Measurements from ENCODE around the gene RAB36.

RAB36 gene

GRCh38 chr22:23115825-23116494, 29.3 kb upstream of the RAB36 start:
- no peak for TF ChIP-seq CTCF (conservative IDR thresholded peaks at IDR 0.05; ENCODE audit: low read length)
- no peak for TF ChIP-seq EZH2phosphoT487 (IDR thresholded peaks at IDR 0.05; ENCODE audit: borderline replicate concordance)
- Histone ChIP-seq H3K79me2 (ENCODE audit: insufficient read depth, low read length) (no peaks in the 10 kb centered on the region), H3K4me2 (ENCODE audit: low read depth, low read length, poor library complexity, severe bottlenecking) (no peak overlapping the region), H3K4me1 (ENCODE audit: insufficient read depth, low read length, poor library complexity, severe bottlenecking) (peaks cover 13% of the 10 kb centered on the region), H3F3A (ENCODE audit: low read depth) (no peaks in the 10 kb centered on the region), H3K4me3 (ENCODE audit: low read length, poor library complexity, severe bottlenecking) (no peak overlapping the region), H4K20me1 (ENCODE audit: insufficient read depth, low read length, poor library complexity, severe bottlenecking) (no peaks in the 10 kb centered on the region), H3K36me3 (ENCODE audit: insufficient read depth, low read length) (no peaks in the 10 kb centered on the region), H3K27me3 (ENCODE audit: insufficient read depth, low read length, poor library complexity, severe bottlenecking) (no peaks in the 10 kb centered on the region), H2AFZ (ENCODE audit: low read length) (no peak overlapping the region), H3K9me2 (replicated peaks; ENCODE audit: low read depth, low read length) (no peaks in the 10 kb centered on the region), H3K9ac (ENCODE audit: low read depth, low read length, poor library complexity, severe bottlenecking) (no peak overlapping the region), H3K9me3 (ENCODE audit: insufficient read depth, low read depth, low read length) (no peaks in the 10 kb centered on the region)

GRCh38 chr22:23116506-23117263, 28.6 kb upstream of the RAB36 start:
- H3K9ac ChIP-seq (ENCODE audit: low read depth, low read length, poor library complexity, severe bottlenecking) = no peak overlapping the region
- H3K27me3 ChIP-seq (ENCODE audit: insufficient read depth, low read length, poor library complexity, severe bottlenecking) = no peaks in the 10 kb centered on the region

GRCh38 chr22:23117275-23117674, 28.0 kb upstream of the RAB36 start:
- no peaks in the 10 kb centered on the region for H3K9me2 ChIP-seq (replicated peaks; ENCODE audit: low read depth, low read length)
- H3K4me1 ChIP-seq (ENCODE audit: insufficient read depth, low read length, poor library complexity, severe bottlenecking) = peaks cover 13% of the 10 kb centered on the region
- no peak overlapping the region for H2AFZ ChIP-seq (ENCODE audit: low read length)
- no peaks in the 10 kb centered on the region for H4K20me1 ChIP-seq (ENCODE audit: insufficient read depth, low read length, poor library complexity, severe bottlenecking)
- H3F3A ChIP-seq (ENCODE audit: low read depth) = no peaks in the 10 kb centered on the region
- H3K27me3 ChIP-seq (ENCODE audit: insufficient read depth, low read length, poor library complexity, severe bottlenecking) = no peaks in the 10 kb centered on the region
- H3K36me3 ChIP-seq (ENCODE audit: insufficient read depth, low read length) = no peaks in the 10 kb centered on the region
- H3K4me2 ChIP-seq (ENCODE audit: low read depth, low read length, poor library complexity, severe bottlenecking) = no peak overlapping the region
- H3K9ac ChIP-seq (ENCODE audit: low read depth, low read length, poor library complexity, severe bottlenecking) = no peak overlapping the region
- no peak for TF ChIP-seq EZH2phosphoT487 (IDR thresholded peaks at IDR 0.05; ENCODE audit: borderline replicate concordance)
- no peak for TF ChIP-seq CTCF (conservative IDR thresholded peaks at IDR 0.05; ENCODE audit: low read length)
- H3K9me3 ChIP-seq (ENCODE audit: insufficient read depth, low read depth, low read length) = no peaks in the 10 kb centered on the region
- no peak overlapping the region for H3K4me3 ChIP-seq (ENCODE audit: low read length, poor library complexity, severe bottlenecking)
- no peaks in the 10 kb centered on the region for H3K79me2 ChIP-seq (ENCODE audit: insufficient read depth, low read length)

More at GRCh38 chr22:23116506-23117263, 28.6 kb upstream of the RAB36 start:
- H3K4me1 ChIP-seq (ENCODE audit: insufficient read depth, low read length, poor library complexity, severe bottlenecking) = peaks cover 13% of the 10 kb centered on the region
- no peaks in the 10 kb centered on the region for H4K20me1 ChIP-seq (ENCODE audit: insufficient read depth, low read length, poor library complexity, severe bottlenecking)
- no peaks in the 10 kb centered on the region for H3K9me2 ChIP-seq (replicated peaks; ENCODE audit: low read depth, low read length)
- H3K79me2 ChIP-seq (ENCODE audit: insufficient read depth, low read length) = no peaks in the 10 kb centered on the region
- TF ChIP-seq CTCF (conservative IDR thresholded peaks at IDR 0.05; ENCODE audit: low read length) = no peak
- no peak for TF ChIP-seq EZH2phosphoT487 (IDR thresholded peaks at IDR 0.05; ENCODE audit: borderline replicate concordance)
- H3K36me3 ChIP-seq (ENCODE audit: insufficient read depth, low read length) = no peaks in the 10 kb centered on the region
- no peaks in the 10 kb centered on the region for H3K9me3 ChIP-seq (ENCODE audit: insufficient read depth, low read depth, low read length)
- no peaks in the 10 kb centered on the region for H3F3A ChIP-seq (ENCODE audit: low read depth)
- no peak overlapping the region for H2AFZ ChIP-seq (ENCODE audit: low read length)
- no peak overlapping the region for H3K4me3 ChIP-seq (ENCODE audit: low read length, poor library complexity, severe bottlenecking)
- no peak overlapping the region for H3K4me2 ChIP-seq (ENCODE audit: low read depth, low read length, poor library complexity, severe bottlenecking)
